Right lung (tissue), 10 donors: ENCODE measurements around the gene UBAP1L. TPM values are rescaled to one million over a fixed set of nuclear protein-coding genes. Genes with fewer than 3 reads are reported as not detected.
A peak's percentile ranks its signal among the peaks of the same experiment; 100 is the strongest.
"Not testable (repeated sequence)": the region's sequence is repeated elsewhere in the genome, so short reads cannot be mapped to it uniquely, and the experiment has no call there.

Experiments used
- DNase-seq, 2 donors: peaks; one replicate each; pipeline ENCODE4 v3.0.0-alpha.2; 2013
- long read RNA-seq, 8 donors: transcript quantifications; one replicate each; lab custom pipeline, GENCODE V29; 2026
- polyA plus RNA-seq, 5 donors: library from polyadenylated mRNA; unstranded; fragments of 120-200 nt; gene quantifications; one replicate each; pipeline versions ENCODE4 v1.2.1 to v1.2.3, GENCODE V29; 2013; ENCODE audit warnings: inconsistent platforms in 1 of 5, low replicate concordance in 1 of 5; ENCODE audit not compliant: insufficient read length in 5 of 5, insufficient read depth in 1 of 5

The UBAP1L gene
- 10 to 100 TPM in 3 of 5 donors, 1 to 10 TPM in 2; 7.1 to 11.7 (median 10.5) TPM for polyA plus RNA-seq
- long read RNA-seq, donor 1, full-length matches to known transcripts, result 3 of 3 reads
- long read RNA-seq, donor 1, partial matches to known transcripts, result 0 of 3 reads
- long read RNA-seq, donor 1, other reads (novel, unspliced or antisense), result 0 of 3 reads
- long read RNA-seq, donor 2, partial matches to known transcripts, result 0 of 1 reads
- long read RNA-seq, donor 2, other reads (novel, unspliced or antisense), result 0 of 1 reads
- long read RNA-seq, donor 3, full-length matches to known transcripts, result 1 of 1 reads
- long read RNA-seq, donor 3, partial matches to known transcripts, result 0 of 1 reads
- long read RNA-seq, donor 3, other reads (novel, unspliced or antisense), result 0 of 1 reads
- long read RNA-seq, donor 4, result 0 reads
- long read RNA-seq, donor 5, full-length matches to known transcripts, result 1 of 1 reads
- long read RNA-seq, donor 5, partial matches to known transcripts, result 0 of 1 reads
- long read RNA-seq, donor 5, other reads (novel, unspliced or antisense), result 0 of 1 reads
- long read RNA-seq, donor 6, full-length matches to known transcripts, result 2 of 2 reads
- long read RNA-seq, donor 6, partial matches to known transcripts, result 0 of 2 reads
- long read RNA-seq, donor 6, other reads (novel, unspliced or antisense), result 0 of 2 reads
- long read RNA-seq, donor 7, full-length matches to known transcripts, result 1 of 1 reads
- long read RNA-seq, donor 7, partial matches to known transcripts, result 0 of 1 reads
- long read RNA-seq, donor 7, other reads (novel, unspliced or antisense), result 0 of 1 reads
- long read RNA-seq, donor 8, result 0 reads

- no peak for DNase-seq
Measured at GRCh38 chr15:65115086-65115485, at the start of gene UBAP1L. Gene UBAP1L (minus strand): TSS chr15:65115200. CDS start chr15:65106215, 8,985 bp downstream.

GRCh38 chr15:65164139-65164538, 49.1 kb upstream of the UBAP1L start:
- DNase-seq, result no peak

- DNase-seq, result no peak
Measured at GRCh38 chr15:65163041-65163440, 48.0 kb upstream of the UBAP1L start.

- DNase-seq, result no peak
Measured at GRCh38 chr15:65156692-65157091, 41.7 kb upstream of the UBAP1L start.

- DNase-seq, result no peak
Measured at GRCh38 chr15:65154720-65155119, 39.7 kb upstream of the UBAP1L start.

- no peak for DNase-seq
Measured at GRCh38 chr15:65147902-65148301, 32.9 kb upstream of the UBAP1L start.

GRCh38 chr15:65146438-65146837, 31.4 kb upstream of the UBAP1L start:
- no peak for DNase-seq

- not testable (repeated sequence) for DNase-seq
Measured at GRCh38 chr15:65138631-65139030, 23.6 kb upstream of the UBAP1L start.

- not testable (repeated sequence) for DNase-seq
Measured at GRCh38 chr15:65137893-65138292, 22.9 kb upstream of the UBAP1L start.

- not testable (repeated sequence) for DNase-seq
Measured at GRCh38 chr15:65137089-65137488, 22.1 kb upstream of the UBAP1L start.

- no peak for DNase-seq
Measured at GRCh38 chr15:65134538-65134937, 19.5 kb upstream of the UBAP1L start.

- DNase-seq, result peak; percentile 92 to 93
Measured at GRCh38 chr15:65133548-65134200, 18.7 kb upstream of the UBAP1L start, which contains the start of gene PDCD7. Gene PDCD7 (minus strand): TSS chr15:65133808. CDS start chr15:65133781, 27 bp downstream.

GRCh38 chr15:65132878-65133547, 18.0 kb upstream of the UBAP1L start:
- peak; percentile 12 to 18 for DNase-seq

- DNase-seq, result no peak
Measured at GRCh38 chr15:65130941-65131340, 15.9 kb upstream of the UBAP1L start.

- no peak for DNase-seq
Measured at GRCh38 chr15:65115542-65115941, 542 bp upstream of the UBAP1L start.

GRCh38 chr15:65110676-65111292, 4.2 kb downstream of the UBAP1L start:
- no peak for DNase-seq

GRCh38 chr15:65106011-65106590, 8.9 kb downstream of the UBAP1L start:
- DNase-seq, result no peak

- DNase-seq, result no peak
Measured at GRCh38 chr15:65105038-65105437, 10.0 kb downstream of the UBAP1L start.

GRCh38 chr15:65102912-65103311, 12.1 kb downstream of the UBAP1L start:
- no peak for DNase-seq

- DNase-seq, result no peak
Measured at GRCh38 chr15:65101891-65102708, 12.9 kb downstream of the UBAP1L start.
